HPDE6-E6E7 (cell line): ENCODE results near the gene CD300LG.
"Not testable (repeated sequence)": the region's sequence is repeated elsewhere in the genome, so short reads cannot be mapped to it uniquely, and the experiment has no call there.

Experiments used
- DNase-seq: peaks from one replicate; pipeline ENCODE4 v3.0.0; 2011; ENCODE audit warnings: missing footprints; ENCODE audit errors: extremely low spot score

The CD300LG gene

DNA sequence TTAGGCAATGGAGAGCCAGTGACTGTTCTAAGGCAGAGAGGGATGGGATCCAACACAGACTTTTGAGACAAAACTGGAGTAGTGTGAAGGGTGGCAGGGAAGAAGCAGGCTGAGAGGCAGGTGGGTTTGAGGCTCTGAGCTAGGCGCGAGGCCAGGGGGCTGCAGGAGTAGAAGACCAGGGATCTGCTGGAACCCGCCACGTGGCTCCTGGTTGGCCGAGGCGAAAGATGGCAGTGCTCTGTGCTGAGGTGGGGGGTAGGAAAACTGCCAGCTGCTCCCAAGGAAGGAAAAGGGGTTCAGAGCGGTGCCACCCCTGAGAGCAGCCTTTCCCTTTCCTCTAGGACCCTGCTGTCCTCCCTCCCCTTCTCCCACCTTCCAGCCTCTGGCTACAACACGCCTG lies 5.6 kb downstream of the CD300LG start:
- no peak for DNase-seq

DNA sequence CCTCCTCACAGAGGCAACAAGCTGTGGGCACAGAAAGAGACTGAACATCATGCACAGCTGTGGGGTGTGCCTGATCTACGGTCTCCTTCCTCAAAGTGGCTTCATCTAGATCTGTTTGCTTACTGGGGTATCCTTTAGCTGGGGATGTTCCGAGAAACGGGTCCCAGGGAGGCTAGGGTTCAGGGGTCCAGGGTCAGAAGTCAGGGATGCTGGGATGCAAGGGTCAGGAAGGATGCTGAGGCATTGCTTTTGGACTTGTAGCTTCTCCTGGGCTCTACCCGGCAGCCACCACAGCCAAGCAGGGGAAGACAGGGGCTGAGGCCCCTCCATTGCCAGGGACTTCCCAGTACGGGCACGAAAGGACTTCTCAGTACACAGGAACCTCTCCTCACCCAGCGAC lies 6.6 kb downstream of the CD300LG start:
- no peak for DNase-seq

DNA sequence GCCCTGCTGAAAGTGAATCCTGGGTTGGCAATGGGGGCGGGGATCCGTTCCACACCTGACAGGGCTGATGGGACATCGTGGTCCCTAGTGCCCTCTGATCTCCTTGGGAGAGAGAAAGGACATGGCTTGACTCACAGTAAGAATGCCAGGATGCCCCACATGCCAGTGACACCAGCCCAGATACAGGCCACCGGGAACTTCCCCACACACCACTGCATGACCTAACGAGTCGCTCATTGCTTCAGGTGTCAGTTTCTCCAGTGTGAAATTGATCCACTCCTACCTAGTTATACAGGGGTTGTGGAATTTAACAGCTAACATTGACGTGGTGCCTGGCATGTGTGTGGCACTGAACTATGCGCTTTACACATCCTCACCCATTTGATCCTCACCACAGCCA lies 7.5 kb downstream of the CD300LG start:
- no peak for DNase-seq

DNA sequence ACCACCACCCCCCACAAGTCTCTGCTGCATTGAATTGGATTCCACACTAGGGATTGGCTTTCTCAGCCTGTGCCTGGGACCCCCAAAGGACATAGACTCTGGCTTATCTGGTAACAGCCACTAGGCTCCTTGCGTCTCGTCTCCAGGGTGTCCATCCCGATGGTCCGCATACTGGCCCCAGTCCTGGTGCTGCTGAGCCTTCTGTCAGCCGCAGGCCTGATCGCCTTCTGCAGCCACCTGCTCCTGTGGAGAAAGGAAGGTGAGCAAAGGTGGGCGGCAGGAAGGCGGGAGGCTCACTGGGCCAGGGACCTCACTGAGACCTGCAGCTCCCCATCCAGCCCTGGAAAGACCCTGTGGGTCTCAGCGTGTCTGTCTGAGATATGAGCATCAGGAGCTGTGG lies 8.1 kb downstream of the CD300LG start:
- DNase-seq = no peak

GRCh38 chr17:43856141-43856540 lies 9.2 kb downstream of the CD300LG start:
- no peak for DNase-seq

- DNase-seq = no peak
Observed at GRCh38 chr17:43857141-43857540, 10.2 kb downstream of the CD300LG start.

DNA sequence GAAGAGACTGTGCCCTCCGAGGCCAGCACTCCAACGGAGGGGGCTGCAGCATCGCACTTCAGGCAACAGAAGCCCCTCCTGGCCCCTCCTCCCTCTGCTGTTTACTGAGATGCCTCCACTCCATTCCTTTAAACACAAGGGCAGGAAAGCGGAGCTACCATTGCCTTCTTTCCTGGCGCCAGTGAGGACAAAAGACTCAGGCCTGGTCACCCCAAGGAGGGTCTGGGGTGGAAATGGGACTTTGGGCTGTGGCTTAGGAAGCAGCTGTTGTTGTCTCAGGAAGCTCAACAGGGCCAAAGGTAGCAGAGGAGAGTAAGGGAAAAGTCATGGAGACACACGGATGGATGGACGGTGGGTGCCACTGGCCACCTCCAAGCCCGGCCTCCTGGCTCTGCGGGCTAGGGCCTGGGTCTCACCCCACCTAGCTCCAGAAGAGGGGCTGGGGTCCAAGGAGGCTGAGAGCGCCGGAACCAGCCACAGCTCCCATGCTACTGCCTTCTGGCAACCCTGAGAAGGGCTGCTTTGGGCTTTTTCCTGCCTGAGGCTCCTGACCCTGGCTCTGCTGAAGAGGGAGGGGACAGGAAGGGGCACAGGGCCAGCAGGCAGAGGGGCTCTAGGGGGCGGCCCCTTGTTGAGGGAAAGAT lies 11.1 kb downstream of the CD300LG start:
- no peak for DNase-seq

GRCh38 chr17:43860077-43860725 lies 13.2 kb downstream of the CD300LG start:
- DNase-seq = no peak

- DNase-seq = no peak
Observed at GRCh38 chr17:43860927-43861622, 14.1 kb downstream of the CD300LG start.

DNA sequence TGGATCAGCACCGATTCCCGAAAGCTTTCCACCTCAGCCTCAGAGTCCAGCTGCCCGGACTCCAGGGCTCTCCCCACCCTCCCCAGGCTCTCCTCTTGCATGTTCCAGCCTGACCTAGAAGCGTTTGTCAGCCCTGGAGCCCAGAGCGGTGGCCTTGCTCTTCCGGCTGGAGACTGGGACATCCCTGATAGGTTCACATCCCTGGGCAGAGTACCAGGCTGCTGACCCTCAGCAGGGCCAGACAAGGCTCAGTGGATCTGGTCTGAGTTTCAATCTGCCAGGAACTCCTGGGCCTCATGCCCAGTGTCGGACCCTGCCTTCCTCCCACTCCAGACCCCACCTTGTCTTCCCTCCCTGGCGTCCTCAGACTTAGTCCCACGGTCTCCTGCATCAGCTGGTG lies 15.0 kb downstream of the CD300LG start:
- DNase-seq = no peak

GRCh38 chr17:43864161-43864984 lies 17.4 kb downstream of the CD300LG start:
- no peak for DNase-seq

DNA sequence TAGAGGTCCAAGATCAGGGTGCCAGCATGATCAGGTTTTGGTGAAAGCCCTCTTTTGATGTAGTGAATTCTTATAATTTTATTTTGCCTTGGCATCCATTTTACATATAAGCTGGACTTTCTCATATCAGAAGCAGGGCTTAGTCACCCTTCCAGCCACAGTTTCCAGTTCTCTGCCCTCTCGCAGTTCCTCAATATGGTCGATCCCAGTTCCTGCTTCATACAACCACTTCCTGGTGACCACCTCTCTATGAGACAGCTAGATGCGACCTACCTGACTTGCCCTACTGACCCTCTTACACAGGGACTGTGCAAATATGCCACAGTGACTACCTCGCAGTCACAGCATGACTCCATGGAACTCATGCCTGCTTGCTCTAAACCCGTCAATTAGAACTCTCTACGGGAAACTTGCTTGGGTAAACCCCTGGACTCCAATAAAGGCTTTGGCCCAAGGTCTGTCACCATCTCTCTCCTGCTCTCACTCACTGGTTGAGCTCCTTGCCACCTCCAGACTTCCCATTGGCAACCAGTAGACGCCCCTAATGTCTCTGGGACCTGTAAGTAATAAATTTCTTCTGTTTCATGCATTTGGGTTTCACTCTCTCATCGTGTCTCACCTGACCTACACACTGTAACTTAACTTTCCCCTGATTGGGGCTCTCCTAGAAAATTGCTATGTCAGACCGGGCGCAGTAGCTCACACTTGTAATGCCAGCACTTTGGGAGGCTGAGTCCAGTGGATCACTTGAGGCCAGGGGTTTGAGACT lies 21.4 kb downstream of the CD300LG start:
- no peak for DNase-seq

DNA sequence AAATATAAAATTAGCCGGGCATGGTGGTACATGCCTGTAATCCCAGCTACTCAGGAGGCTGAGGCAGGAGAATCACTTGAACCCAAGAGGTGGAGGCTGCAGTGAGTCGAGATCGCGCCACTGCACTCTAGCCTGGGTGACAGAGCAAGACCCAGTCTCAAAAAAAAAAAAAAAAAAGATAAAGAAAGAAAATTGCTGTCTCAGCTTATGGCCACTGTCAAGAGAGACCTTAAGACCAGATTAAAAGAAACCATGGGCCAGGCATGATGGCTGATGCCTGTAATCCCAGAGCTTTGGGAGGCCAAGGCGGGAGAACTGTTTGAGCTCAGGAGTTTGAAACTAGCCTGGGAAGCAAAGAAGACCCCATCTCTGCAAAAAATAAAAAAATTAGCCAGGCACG lies 22.1 kb downstream of the CD300LG start:
- not testable (repeated sequence) for DNase-seq

DNA sequence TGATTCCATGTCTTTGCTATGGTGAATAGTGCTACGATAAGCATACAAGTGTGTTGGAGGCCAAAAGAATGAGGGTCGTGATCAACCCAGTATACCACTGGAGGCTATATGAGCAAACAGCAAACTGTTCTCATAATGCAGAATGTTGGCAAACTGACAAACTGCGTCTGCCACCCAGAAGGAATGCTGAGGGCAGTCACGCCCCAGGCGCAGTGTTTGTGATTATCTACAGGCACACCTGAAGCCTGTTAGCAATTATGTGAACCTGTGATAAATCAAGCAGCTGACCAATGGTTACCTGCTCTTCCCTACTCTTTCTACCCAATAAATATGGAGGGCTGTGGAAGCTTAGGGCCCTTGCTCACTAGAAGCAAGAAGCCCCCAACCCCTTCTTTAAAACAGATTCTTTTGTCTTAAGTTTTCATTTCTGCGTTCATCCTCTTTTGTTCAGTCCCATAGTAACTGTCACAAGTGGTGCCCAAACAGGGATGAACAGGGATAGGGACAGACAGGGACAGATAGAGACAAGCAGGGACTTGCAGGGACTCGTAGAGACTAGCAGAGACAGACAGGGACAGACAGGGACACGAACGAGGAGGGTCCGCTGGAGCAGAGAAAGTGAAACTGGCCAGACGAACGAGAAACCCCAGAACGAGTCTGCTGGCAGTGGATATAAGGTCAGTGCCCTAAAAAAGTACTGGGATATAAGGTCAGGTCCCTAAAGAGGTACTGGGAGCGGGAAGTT lies 25.1 kb downstream of the CD300LG start:
- DNase-seq = no peak

DNA sequence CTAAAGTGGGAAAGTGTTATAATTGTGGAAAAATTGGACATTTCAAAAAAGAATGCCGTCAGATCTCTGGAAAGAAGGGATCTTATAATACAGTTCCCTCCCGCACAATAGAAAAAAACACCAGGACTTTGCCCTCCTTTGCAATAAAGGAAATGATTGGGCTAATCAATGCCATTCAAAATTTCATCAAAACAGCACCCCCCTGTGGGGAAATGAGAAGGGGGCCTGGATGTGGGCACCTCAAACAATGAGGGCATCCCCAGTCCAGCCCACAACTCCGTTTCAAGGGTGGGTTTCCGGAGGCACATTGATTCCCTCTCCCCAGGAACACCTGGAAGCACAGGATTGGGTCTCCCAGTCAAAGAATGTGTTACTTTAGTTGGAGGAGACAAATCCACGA lies 26.1 kb downstream of the CD300LG start:
- no peak for DNase-seq

DNA sequence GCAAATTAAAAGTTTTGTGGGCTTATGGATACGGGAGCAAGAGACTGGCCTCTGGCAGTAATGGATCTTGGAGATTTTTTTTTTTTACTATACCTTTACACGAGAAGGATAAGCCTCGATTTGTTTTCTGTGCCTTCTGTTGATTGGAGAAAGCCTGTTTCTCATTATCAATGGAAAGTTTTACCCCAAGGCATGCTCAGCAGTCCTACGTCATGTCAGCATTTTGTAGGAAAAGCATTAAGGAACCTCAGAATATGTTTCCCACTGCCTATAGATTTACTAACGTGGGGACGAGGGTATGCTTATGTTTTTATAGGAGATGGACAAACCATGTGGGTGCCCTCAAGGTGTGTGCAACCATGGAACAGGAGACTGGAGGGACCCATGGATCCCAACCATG lies 26.8 kb downstream of the CD300LG start:
- DNase-seq = no peak

GRCh38 chr17:43874293-43874692 lies 27.3 kb downstream of the CD300LG start:
- no peak for DNase-seq

GRCh38 chr17:43875476-43876147 lies 28.6 kb downstream of the CD300LG start:
- DNase-seq = no peak

GRCh38 chr17:43877031-43877430 lies 30.1 kb downstream of the CD300LG start:
- DNase-seq = no peak

GRCh38 chr17:43877451-43878155 lies 30.6 kb downstream of the CD300LG start:
- DNase-seq = no peak
